ENCODE measurements around the gene NACC1.

NACC1 gene

GRCh38 chr19:13151605-13152355, 33.7 kb downstream of the NACC1 start:
- H3K27ac Mint-ChIP-seq = peak overlapping the region; percentile 92
- H3K4me1 Mint-ChIP-seq = peaks cover 40% of the 10 kb centered on the region
- no peaks in the 10 kb centered on the region for H3K9me3 Mint-ChIP-seq
- peak; percentile 63 for ATAC-seq
- peak overlapping the region; percentile 95 for H3K4me3 Mint-ChIP-seq
- H3K36me3 Mint-ChIP-seq = peaks cover 24% of the 10 kb centered on the region
- H3K27me3 Mint-ChIP-seq = no peaks in the 10 kb centered on the region

GRCh38 chr19:13152356-13152973, 34.4 kb downstream of the NACC1 start:
- peak; percentile 28 for ATAC-seq
- Mint-ChIP-seq H3K27me3 (no peaks in the 10 kb centered on the region), H3K9me3 (no peaks in the 10 kb centered on the region), H3K4me1 (peaks cover 42% of the 10 kb centered on the region), H3K4me3 (peak overlapping the region; percentile 95), H3K36me3 (peaks cover 24% of the 10 kb centered on the region), H3K27ac (peak overlapping the region; percentile 92)

- peak overlapping the region; percentile 95 for H3K4me3 Mint-ChIP-seq
- ATAC-seq = peak; percentile 49
- H3K27me3 Mint-ChIP-seq = no peaks in the 10 kb centered on the region
- H3K36me3 Mint-ChIP-seq = peaks cover 24% of the 10 kb centered on the region
- H3K4me1 Mint-ChIP-seq = peaks cover 44% of the 10 kb centered on the region
- no peaks in the 10 kb centered on the region for H3K9me3 Mint-ChIP-seq
- H3K27ac Mint-ChIP-seq = peak overlapping the region; percentile 92
Measured at GRCh38 chr19:13152974-13153568, 35.0 kb downstream of the NACC1 start.

GRCh38 chr19:13153569-13154240, 35.6 kb downstream of the NACC1 start:
- Mint-ChIP-seq H3K4me3 (peak overlapping the region; percentile 95), H3K4me1 (peaks cover 44% of the 10 kb centered on the region), H3K9me3 (no peaks in the 10 kb centered on the region), H3K27ac (peak overlapping the region; percentile 92), H3K27me3 (no peaks in the 10 kb centered on the region), H3K36me3 (peaks cover 24% of the 10 kb centered on the region)
- ATAC-seq = no peak

GRCh38 chr19:13154241-13154778, 36.2 kb downstream of the NACC1 start:
- ATAC-seq = no peak
- Mint-ChIP-seq H3K9me3 (no peaks in the 10 kb centered on the region), H3K4me1 (peaks cover 38% of the 10 kb centered on the region), H3K4me3 (peak overlapping the region; percentile 95), H3K27me3 (no peaks in the 10 kb centered on the region), H3K27ac (peak overlapping the region; percentile 92), H3K36me3 (peaks cover 24% of the 10 kb centered on the region)

- Mint-ChIP-seq H3K27me3 (no peaks in the 10 kb centered on the region), H3K9me3 (no peaks in the 10 kb centered on the region), H3K4me3 (peak overlapping the region; percentile 95), H3K4me1 (peaks cover 38% of the 10 kb centered on the region), H3K27ac (peak overlapping the region; percentile 92), H3K36me3 (peaks cover 24% of the 10 kb centered on the region)
- ATAC-seq = peak; percentile 24
Measured at GRCh38 chr19:13154911-13155471, 36.9 kb downstream of the NACC1 start.

- Mint-ChIP-seq H3K27me3 (no peaks in the 10 kb centered on the region), H3K36me3 (peaks cover 24% of the 10 kb centered on the region), H3K9me3 (no peaks in the 10 kb centered on the region), H3K27ac (peak overlapping the region; percentile 92), H3K4me1 (peaks cover 36% of the 10 kb centered on the region), H3K4me3 (peak overlapping the region; percentile 95)
- ATAC-seq = peak; percentile 66
Measured at GRCh38 chr19:13155472-13156359, 37.7 kb downstream of the NACC1 start.

GRCh38 chr19:13159713-13160112, 41.6 kb downstream of the NACC1 start:
- Mint-ChIP-seq H3K36me3 (peaks cover 4% of the 10 kb centered on the region), H3K4me1 (peaks cover 68% of the 10 kb centered on the region), H3K27me3 (no peaks in the 10 kb centered on the region), H3K27ac (peak overlapping the region; percentile 49), H3K4me3 (no peak overlapping the region), H3K9me3 (no peaks in the 10 kb centered on the region)
- no peak for ATAC-seq

- no peak for ATAC-seq
- H3K4me3 Mint-ChIP-seq = no peak overlapping the region
- H3K36me3 Mint-ChIP-seq = no peaks in the 10 kb centered on the region
- H3K27me3 Mint-ChIP-seq = no peaks in the 10 kb centered on the region
- H3K27ac Mint-ChIP-seq = no peak overlapping the region
- peaks cover 76% of the 10 kb centered on the region for H3K4me1 Mint-ChIP-seq
- no peaks in the 10 kb centered on the region for H3K9me3 Mint-ChIP-seq
Measured at GRCh38 chr19:13160557-13160956, 42.5 kb downstream of the NACC1 start.

- Mint-ChIP-seq H3K36me3 (no peaks in the 10 kb centered on the region), H3K9me3 (no peaks in the 10 kb centered on the region), H3K27me3 (no peaks in the 10 kb centered on the region), H3K27ac (peak overlapping the region; percentile 75), H3K4me1 (peaks cover 77% of the 10 kb centered on the region), H3K4me3 (peak overlapping the region; percentile 80)
- peak; percentile 76 for ATAC-seq
Measured at GRCh38 chr19:13162724-13163608, 44.9 kb downstream of the NACC1 start.

GRCh38 chr19:13163609-13164342, 45.7 kb downstream of the NACC1 start:
- no peaks in the 10 kb centered on the region for H3K36me3 Mint-ChIP-seq
- H3K27me3 Mint-ChIP-seq = no peaks in the 10 kb centered on the region
- no peaks in the 10 kb centered on the region for H3K9me3 Mint-ChIP-seq
- ATAC-seq = peak; percentile 4
- peak overlapping the region; percentile 63 for H3K4me3 Mint-ChIP-seq
- H3K27ac Mint-ChIP-seq = peak overlapping the region; percentile 75
- H3K4me1 Mint-ChIP-seq = peaks cover 77% of the 10 kb centered on the region

GRCh38 chr19:13164343-13165161, 46.5 kb downstream of the NACC1 start:
- Mint-ChIP-seq H3K36me3 (no peaks in the 10 kb centered on the region), H3K4me3 (peak overlapping the region; percentile 24), H3K9me3 (no peaks in the 10 kb centered on the region), H3K27ac (peak overlapping the region; percentile 75), H3K4me1 (peaks cover 85% of the 10 kb centered on the region), H3K27me3 (no peaks in the 10 kb centered on the region)
- no peak for ATAC-seq

All from stimulated activated memory B cell treated with anti-CD40 and anti-IgM and Interleukin-4, amounts not matched to agents 10 μg/mL and 1 μg/mL and 100 μg/mL, for 72 hours (primary cell).